Measurements from ENCODE around the gene NEXN. TPM values are rescaled to one million over a fixed set of nuclear protein-coding genes. Genes with fewer than 3 reads are reported as not detected.

The NEXN gene
- total RNA-seq, 4 donors from 2014 or later: 14.7 to 30.9 (median 19.0) TPM

DNA sequence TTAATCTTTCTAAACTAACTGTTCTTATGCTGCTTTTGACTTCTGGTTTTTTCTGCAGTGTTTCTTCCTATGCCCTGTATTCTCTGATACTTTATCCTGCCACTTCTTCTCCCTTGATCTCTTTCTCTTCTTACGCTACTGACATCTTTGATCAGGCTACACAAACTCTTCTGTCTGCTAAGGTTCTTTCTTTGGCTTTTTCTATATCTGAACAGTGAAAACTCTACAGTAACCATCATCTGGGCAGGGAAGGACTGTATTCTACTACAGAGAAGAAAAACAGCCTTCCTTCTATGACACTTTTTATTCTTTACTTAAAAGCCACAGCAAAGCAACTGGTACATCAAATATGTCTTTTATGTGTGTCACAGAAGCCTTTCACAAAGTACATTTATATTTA is 7.4 kb upstream of the NEXN start:
- ATAC-seq (ENCODE audit: low FRiP score) (no peak), DNase-seq (ENCODE audit: low spot score) (no peak)
- TF ChIP-seq, protein P1, sequence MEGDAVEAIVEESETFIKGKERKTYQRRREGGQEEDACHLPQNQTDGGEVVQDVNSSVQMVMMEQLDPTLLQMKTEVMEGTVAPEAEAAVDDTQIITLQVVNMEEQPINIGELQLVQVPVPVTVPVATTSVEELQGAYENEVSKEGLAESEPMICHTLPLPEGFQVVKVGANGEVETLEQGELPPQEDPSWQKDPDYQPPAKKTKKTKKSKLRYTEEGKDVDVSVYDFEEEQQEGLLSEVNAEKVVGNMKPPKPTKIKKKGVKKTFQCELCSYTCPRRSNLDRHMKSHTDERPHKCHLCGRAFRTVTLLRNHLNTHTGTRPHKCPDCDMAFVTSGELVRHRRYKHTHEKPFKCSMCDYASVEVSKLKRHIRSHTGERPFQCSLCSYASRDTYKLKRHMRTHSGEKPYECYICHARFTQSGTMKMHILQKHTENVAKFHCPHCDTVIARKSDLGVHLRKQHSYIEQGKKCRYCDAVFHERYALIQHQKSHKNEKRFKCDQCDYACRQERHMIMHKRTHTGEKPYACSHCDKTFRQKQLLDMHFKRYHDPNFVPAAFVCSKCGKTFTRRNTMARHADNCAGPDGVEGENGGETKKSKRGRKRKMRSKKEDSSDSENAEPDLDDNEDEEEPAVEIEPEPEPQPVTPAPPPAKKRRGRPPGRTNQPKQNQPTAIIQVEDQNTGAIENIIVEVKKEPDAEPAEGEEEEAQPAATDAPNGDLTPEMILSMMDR (IDR thresholded peaks at IDR 0.05): no peak

DNA sequence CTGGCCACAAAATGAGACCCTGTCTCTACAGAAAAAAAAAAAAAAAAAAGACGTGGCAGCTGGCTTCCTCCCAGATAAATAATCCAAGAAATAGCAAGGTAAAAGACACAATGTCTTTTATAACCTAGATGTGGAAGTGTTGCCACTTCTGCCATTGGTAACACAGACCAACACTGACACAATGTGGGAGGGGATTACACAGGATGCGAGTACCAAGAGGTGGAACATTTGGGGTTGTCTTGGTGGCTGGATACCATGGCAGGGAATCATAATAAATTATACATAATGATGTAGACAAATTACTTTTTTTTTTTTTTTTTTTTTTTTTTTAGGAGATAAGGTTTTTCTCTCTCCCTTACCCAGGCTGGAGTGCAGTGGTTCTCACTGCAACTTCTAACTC is 6.0 kb upstream of the NEXN start:
- ATAC-seq (ENCODE audit: low FRiP score) (no peak), DNase-seq (ENCODE audit: low spot score) (no peak)
- TF ChIP-seq, protein P1 (IDR thresholded peaks at IDR 0.05): no peak

- ATAC-seq (ENCODE audit: low FRiP score) (peak; percentile 43), DNase-seq (ENCODE audit: low spot score) (no peak)
- TF ChIP-seq, protein P1 (IDR thresholded peaks at IDR 0.05): no peak
These were observed 588 bp downstream of the NEXN start for GRCh38 chr1:77888781-77889642.

DNA sequence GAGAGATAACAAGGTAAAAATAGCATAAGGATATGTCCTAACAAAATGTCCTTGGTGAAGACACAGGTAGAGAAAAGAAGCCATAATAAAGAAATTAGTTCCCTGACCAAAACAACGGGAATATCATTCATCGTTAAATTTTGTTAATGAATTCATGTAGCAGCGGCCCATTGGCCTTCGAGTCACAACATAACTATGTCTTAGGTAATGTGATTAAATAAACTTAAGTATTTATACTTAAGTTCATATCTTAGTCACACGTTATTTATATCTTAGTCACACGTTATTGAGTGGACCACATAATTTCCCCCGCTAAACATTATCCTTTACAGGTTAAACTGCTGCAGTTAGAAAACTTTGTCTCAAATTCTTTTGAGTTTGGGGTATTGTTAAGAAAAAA is 1.2 kb downstream of the NEXN start:
- ATAC-seq (ENCODE audit: low FRiP score) (peak; percentile 61), DNase-seq (ENCODE audit: low spot score) (no peak)
- TF ChIP-seq, protein P1 (IDR thresholded peaks at IDR 0.05): no peak

DNA sequence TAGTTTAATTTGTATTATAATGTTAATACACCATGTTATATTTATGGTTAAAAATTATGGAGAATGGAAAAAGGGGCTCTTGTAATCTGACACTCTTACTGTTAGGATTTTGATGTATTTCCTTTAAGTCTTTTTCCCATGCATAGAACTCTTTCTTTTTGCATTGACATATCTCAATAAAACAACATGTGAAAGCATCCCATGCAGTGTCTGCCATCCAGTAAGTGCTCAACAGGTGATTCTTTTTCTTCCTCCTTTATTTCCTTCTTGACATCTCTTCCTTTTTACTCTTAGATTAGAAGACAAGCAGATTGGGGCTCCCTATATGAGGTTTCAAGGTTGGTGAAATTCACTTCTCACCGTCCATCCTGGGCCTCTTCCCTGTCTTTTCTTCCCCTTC is 2.8 kb downstream of the NEXN start:
- TF ChIP-seq, protein P1 (IDR thresholded peaks at IDR 0.05): no peak
- ATAC-seq (ENCODE audit: low FRiP score): no peak
- no peak for DNase-seq (ENCODE audit: low spot score)

DNA sequence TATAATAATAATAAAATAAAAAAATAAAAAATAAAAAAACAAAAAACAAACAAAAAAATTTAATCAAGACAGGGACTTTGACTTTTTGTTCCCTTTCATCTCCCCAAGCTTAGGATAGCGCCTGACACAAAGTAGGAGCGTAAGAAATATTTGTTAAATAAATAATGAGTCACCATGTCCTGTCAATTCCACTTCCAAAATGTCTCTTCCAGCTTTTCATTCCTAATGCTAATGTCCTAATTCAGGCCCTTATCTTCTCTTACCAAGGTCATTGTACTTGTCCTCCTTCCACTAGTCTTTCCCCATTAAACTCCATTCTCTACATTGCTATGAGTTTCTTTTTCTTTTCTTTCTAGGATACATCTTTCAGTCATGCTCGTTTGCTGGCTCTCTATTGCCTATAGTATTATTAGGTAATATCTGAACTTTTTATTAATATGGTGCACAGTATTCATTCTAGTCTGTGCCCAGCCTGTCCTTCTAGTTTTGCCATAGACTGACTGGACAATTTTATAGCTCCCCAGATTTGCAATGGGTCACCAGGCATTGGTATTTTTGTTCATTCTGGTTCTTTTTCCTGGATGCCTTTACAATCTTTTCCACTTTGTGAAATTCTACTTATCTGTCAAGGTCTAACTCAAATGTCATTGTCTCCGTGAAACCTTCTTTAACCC is 11.4 kb downstream of the NEXN start:
- ATAC-seq (ENCODE audit: low FRiP score) (no peak), DNase-seq (ENCODE audit: low spot score) (no peak)
- TF ChIP-seq, protein P1 (IDR thresholded peaks at IDR 0.05): no peak

All from omental fat pad (tissue), 4 donors.